ENCODE data around the gene CPXM2. TPM values are rescaled to one million over a fixed set of nuclear protein-coding genes. Genes with fewer than 3 reads are reported as not detected.

CPXM2 gene
- total RNA-seq, 3 donors from 2014 or later (not counting 1 experiment from before 2014, with no cell fraction given), result not detected

DNA sequence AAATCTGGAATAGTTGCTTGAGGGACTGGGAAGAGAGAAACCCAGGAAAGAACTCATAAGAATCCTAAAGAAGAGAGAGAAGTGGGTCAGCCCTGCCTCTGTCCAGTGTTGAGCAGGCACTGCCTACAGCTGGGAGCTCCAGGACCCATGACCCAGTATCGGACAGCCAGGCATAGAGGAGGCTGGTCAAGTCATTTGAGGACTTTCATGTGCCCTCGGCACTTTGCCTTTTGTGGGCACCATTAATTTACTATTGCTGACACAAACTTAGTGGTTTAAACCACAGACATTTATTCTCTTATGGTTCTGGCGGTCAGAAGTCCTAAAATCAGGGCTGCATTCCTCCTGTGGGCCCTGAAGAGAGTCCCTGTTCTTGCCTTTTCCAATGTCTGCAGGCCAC, 60.3 kb downstream of the CPXM2 start:
- peaks cover 24 to 32% of the 10 kb centered on the region in 2 donors for H3K27me3 Mint-ChIP-seq (ENCODE audit: low read depth in 2 of 2)
- peaks cover 0 to 5% of the 10 kb centered on the region in 2 donors for H3K4me1 Mint-ChIP-seq
- no peaks in the 10 kb centered on the region for H3K9me3 ChIP-seq (ENCODE audit: control insufficient read depth, insufficient read depth, low read length)
- DNase-seq (no peak), ATAC-seq (no peak)
- TF ChIP-seq, protein P1, sequence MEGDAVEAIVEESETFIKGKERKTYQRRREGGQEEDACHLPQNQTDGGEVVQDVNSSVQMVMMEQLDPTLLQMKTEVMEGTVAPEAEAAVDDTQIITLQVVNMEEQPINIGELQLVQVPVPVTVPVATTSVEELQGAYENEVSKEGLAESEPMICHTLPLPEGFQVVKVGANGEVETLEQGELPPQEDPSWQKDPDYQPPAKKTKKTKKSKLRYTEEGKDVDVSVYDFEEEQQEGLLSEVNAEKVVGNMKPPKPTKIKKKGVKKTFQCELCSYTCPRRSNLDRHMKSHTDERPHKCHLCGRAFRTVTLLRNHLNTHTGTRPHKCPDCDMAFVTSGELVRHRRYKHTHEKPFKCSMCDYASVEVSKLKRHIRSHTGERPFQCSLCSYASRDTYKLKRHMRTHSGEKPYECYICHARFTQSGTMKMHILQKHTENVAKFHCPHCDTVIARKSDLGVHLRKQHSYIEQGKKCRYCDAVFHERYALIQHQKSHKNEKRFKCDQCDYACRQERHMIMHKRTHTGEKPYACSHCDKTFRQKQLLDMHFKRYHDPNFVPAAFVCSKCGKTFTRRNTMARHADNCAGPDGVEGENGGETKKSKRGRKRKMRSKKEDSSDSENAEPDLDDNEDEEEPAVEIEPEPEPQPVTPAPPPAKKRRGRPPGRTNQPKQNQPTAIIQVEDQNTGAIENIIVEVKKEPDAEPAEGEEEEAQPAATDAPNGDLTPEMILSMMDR (IDR thresholded peaks at IDR 0.05), result no peak
- no peak overlapping the region for H3K27ac ChIP-seq (ENCODE audit: low read length)
- WGBS (ENCODE audit: insufficient coverage), result 31% methylated on average over 3 of the region's 3 CpGs
- intact Hi-C loops (cut with micrococcal nuclease), result no loop called here
- H3K36me3 Mint-ChIP-seq, result no peaks in the 10 kb centered on the region
- no peak overlapping the region for H3K27ac Mint-ChIP-seq
- no peaks in the 10 kb centered on the region for H3K27me3 ChIP-seq (ENCODE audit: control insufficient read depth, insufficient read depth, low read length)
- H3K9me3 Mint-ChIP-seq, result no peaks in the 10 kb centered on the region
- no peak overlapping the region for H3K4me3 Mint-ChIP-seq
- H3K4me3 ChIP-seq (ENCODE audit: low read length), result no peak overlapping the region
- no peaks in the 10 kb centered on the region for H3K4me1 ChIP-seq (ENCODE audit: control insufficient read depth, insufficient read depth, low read length)
- H3K36me3 ChIP-seq (ENCODE audit: control insufficient read depth, insufficient read depth, low read length), result no peaks in the 10 kb centered on the region

- Histone ChIP-seq H3K4me3 (ENCODE audit: low read length) (no peak overlapping the region), H3K27ac (ENCODE audit: low read length) (no peak overlapping the region), H3K36me3 (ENCODE audit: control insufficient read depth, insufficient read depth, low read length) (no peaks in the 10 kb centered on the region), H3K27me3 (ENCODE audit: control insufficient read depth, insufficient read depth, low read length) (no peaks in the 10 kb centered on the region), H3K9me3 (ENCODE audit: control insufficient read depth, insufficient read depth, low read length) (no peaks in the 10 kb centered on the region), H3K4me1 (ENCODE audit: control insufficient read depth, insufficient read depth, low read length) (no peaks in the 10 kb centered on the region)
- Mint-ChIP-seq H3K27ac (no peak overlapping the region), H3K9me3 (peaks cover 0 to 2% of the 10 kb centered on the region in 2 donors), H3K27me3 (ENCODE audit: low read depth in 2 of 2) (peaks cover 11 to 55% of the 10 kb centered on the region in 2 donors), H3K36me3 (peaks cover 18% of the 10 kb centered on the region), H3K4me3 (no peak overlapping the region), H3K4me1 (no peaks in the 10 kb centered on the region)
- 79% methylated on average over 2 of the region's 2 CpGs for WGBS (ENCODE audit: insufficient coverage)
- no peak for ATAC-seq
- TF ChIP-seq, protein P1 (IDR thresholded peaks at IDR 0.05), result no peak
- intact Hi-C loops (cut with micrococcal nuclease), result no loop called here
- DNase-seq, result no peak
Observed at GRCh38 chr10:123821136-123821535, 70.5 kb downstream of the CPXM2 start.

GRCh38 chr10:123809632-123810031, 82.0 kb downstream of the CPXM2 start:
- H3K4me1 ChIP-seq (ENCODE audit: control insufficient read depth, insufficient read depth, low read length), result no peaks in the 10 kb centered on the region
- no peak for DNase-seq
- no peaks in the 10 kb centered on the region for H3K4me1 Mint-ChIP-seq
- no peak overlapping the region for H3K4me3 ChIP-seq (ENCODE audit: low read length)
- no peaks in the 10 kb centered on the region for H3K9me3 Mint-ChIP-seq
- H3K27ac Mint-ChIP-seq, result no peak overlapping the region
- H3K4me3 Mint-ChIP-seq, result no peak overlapping the region
- intact Hi-C loops (cut with micrococcal nuclease), result no loop called here
- H3K27ac ChIP-seq (ENCODE audit: low read length), result no peak overlapping the region
- H3K36me3 ChIP-seq (ENCODE audit: control insufficient read depth, insufficient read depth, low read length), result no peaks in the 10 kb centered on the region
- H3K9me3 ChIP-seq (ENCODE audit: control insufficient read depth, insufficient read depth, low read length), result no peaks in the 10 kb centered on the region
- peaks cover 19 to 65% of the 10 kb centered on the region in 2 donors for H3K27me3 Mint-ChIP-seq (ENCODE audit: low read depth in 2 of 2)
- H3K27me3 ChIP-seq (ENCODE audit: control insufficient read depth, insufficient read depth, low read length), result peaks cover 10% of the 10 kb centered on the region
- H3K36me3 Mint-ChIP-seq, result no peaks in the 10 kb centered on the region
- TF ChIP-seq, protein P1 (IDR thresholded peaks at IDR 0.05), result no peak
- ATAC-seq, result no peak

- Mint-ChIP-seq H3K9me3 (no peaks in the 10 kb centered on the region), H3K36me3 (no peaks in the 10 kb centered on the region)
Observed at GRCh38 chr10:123808906-123809305, 82.7 kb downstream of the CPXM2 start.

More at GRCh38 chr10:123808906-123809305, 82.7 kb downstream of the CPXM2 start:
- TF ChIP-seq, protein P1 (IDR thresholded peaks at IDR 0.05), result no peak
- Histone ChIP-seq H3K27ac (ENCODE audit: low read length) (no peak overlapping the region), H3K4me3 (ENCODE audit: low read length) (no peak overlapping the region), H3K36me3 (ENCODE audit: control insufficient read depth, insufficient read depth, low read length) (no peaks in the 10 kb centered on the region), H3K9me3 (ENCODE audit: control insufficient read depth, insufficient read depth, low read length) (no peaks in the 10 kb centered on the region), H3K27me3 (ENCODE audit: control insufficient read depth, insufficient read depth, low read length) (peaks cover 10% of the 10 kb centered on the region), H3K4me1 (ENCODE audit: control insufficient read depth, insufficient read depth, low read length) (no peaks in the 10 kb centered on the region)
- WGBS (ENCODE audit: insufficient coverage), result 51% methylated on average over 6 of the region's 6 CpGs
- H3K4me3 Mint-ChIP-seq, result no peak overlapping the region
- no peak overlapping the region for H3K27ac Mint-ChIP-seq
- ATAC-seq, result no peak
- peaks cover 23 to 72% of the 10 kb centered on the region in 2 donors for H3K27me3 Mint-ChIP-seq (ENCODE audit: low read depth in 2 of 2)
- intact Hi-C loops (cut with micrococcal nuclease), result no loop called here
- no peaks in the 10 kb centered on the region for H3K4me1 Mint-ChIP-seq
- no peak for DNase-seq
